Left cardiac atrium (tissue), 4 donors: Measurements from ENCODE around the gene KLRF1. TPM values are rescaled to one million over a fixed set of nuclear protein-coding genes. Genes with fewer than 3 reads are reported as not detected.
A peak's percentile ranks its signal among the peaks of the same experiment; 100 is the strongest.
"Not testable (repeated sequence)": the region's sequence is repeated elsewhere in the genome, so short reads cannot be mapped to it uniquely, and the experiment has no call there.

ENCODE experiments used
- ATAC-seq, 2 donors: fragments of 200-7000 bp; cut with Tn5 transposase; one replicate each; pipeline ENCODE4 v1.9.1; 2020; ENCODE audit warnings: mild to moderate bottlenecking in 2 of 2, moderate library complexity in 2 of 2
- DNase-seq: peaks from one replicate; pipeline ENCODE4 v3.0.0-alpha.2; 2020
- intact Hi-C, 2 donors: fragments of 100-400 bp; cut with DNase I; formaldehyde crosslinking; loops; one replicate each; pipeline versions ENCODE4 v1.14.1 to v1.15.1; 2022 to 2023
- total RNA-seq, 2 donors: library from RNA; stranded (reverse); fragmentation: NEBNext Ultra II Directional; extraction: Animal tissue kit (Norgen Biotek cat#: 25700); gene quantifications; one replicate each; pipeline ENCODE4 v1.2.1, GENCODE V29; 2021
- donor health status: DM: no; HTN: yes; CAD: no.
- donor health status: DM: no; HTN: yes; CAD: no; lungs with severe emphysema.
- donor health status: DM: yes; HTN: yes; CAD: no.
- donor health status: Dilated cardiomyopathy.

KLRF1 gene
- total RNA-seq, 2 donors from 2014 or later = 0.27 to 0.31 TPM

DNA sequence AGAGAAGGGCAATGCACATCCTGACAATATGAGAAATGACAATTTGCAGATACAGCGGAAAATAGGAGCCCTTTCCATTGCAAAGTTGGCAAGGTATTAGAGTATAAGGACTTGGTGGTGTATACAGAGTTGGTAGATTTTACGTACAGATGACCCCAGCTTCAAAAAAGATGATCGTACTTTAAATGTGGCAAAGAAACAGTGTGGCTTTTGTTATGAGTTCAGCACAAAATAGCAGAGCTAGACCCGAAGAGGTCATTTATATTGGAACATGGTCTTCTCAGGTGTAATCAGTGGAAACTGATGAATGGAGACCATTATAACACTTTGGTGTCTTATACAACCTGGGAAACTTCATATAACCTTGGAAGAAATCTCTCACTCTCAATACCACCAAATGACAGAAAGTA is 39.6 kb downstream of the KLRF1 start:
- DNase-seq (no peak), ATAC-seq (no peak)
- intact Hi-C loops = no loop called here

DNA sequence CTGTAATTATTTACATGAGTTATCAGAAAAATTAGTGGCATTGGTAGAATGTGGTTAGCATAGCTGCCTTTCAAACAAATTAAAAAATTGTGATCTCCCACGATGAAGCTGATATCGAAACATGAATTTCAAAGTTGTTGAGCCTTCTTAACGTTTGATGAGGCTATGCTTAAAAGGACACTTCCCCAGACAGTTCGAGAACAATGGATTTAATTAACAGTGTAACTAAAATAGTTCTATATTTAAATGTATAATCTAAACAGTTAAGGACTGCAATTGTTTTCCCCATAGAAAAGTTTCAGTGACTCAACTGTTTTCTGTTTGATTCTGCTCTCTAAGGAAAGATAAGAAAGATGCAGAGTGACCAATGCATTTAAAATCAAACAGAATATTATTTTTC is 40.2 kb downstream of the KLRF1 start:
- ATAC-seq (no peak), DNase-seq (no peak)
- intact Hi-C loops = no loop called here

DNA sequence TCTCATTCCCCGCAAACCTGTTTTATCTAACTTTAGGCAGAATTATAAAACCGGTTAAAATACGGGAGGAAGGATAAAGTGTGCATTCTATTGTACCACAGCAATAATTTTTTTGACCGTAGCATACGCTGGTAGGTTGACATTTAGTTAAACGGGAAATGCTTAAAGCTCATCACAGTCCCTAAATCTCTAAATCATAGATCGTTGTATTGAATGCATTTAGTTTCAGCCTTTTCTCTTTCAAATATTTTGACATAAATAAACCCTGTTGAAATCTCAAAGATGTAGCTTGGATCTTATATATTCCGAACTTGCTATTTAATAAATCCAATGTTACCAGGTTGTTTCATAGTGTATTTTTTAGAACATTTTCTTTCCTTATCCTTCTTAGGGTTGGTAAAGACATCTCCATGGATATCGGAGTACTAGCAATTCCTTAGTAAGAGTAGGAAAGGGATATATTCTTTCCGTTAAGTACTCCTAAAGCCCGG is 41.1 kb downstream of the KLRF1 start:
- no peak for DNase-seq
- intact Hi-C loops = no loop called here
- ATAC-seq = no peak

DNA sequence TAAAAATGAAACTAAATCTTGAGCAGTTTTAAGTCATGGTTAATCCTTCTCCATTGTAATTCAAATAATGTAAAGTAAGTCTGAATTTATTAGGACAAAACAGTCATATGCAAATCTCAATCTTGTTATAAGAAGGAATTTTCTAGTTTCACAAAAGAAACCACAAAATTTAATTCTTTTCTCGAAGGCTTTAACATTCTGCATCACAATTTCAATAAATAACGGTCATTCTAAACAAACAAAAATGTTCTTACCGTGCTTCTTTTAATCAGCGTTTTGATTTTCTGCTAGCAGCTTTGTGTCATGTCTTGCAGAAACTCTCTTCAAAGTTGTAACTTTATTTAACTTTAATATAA is 41.6 kb downstream of the KLRF1 start:
- intact Hi-C loops = no loop called here
- DNase-seq = no peak
- no peak for ATAC-seq

DNA sequence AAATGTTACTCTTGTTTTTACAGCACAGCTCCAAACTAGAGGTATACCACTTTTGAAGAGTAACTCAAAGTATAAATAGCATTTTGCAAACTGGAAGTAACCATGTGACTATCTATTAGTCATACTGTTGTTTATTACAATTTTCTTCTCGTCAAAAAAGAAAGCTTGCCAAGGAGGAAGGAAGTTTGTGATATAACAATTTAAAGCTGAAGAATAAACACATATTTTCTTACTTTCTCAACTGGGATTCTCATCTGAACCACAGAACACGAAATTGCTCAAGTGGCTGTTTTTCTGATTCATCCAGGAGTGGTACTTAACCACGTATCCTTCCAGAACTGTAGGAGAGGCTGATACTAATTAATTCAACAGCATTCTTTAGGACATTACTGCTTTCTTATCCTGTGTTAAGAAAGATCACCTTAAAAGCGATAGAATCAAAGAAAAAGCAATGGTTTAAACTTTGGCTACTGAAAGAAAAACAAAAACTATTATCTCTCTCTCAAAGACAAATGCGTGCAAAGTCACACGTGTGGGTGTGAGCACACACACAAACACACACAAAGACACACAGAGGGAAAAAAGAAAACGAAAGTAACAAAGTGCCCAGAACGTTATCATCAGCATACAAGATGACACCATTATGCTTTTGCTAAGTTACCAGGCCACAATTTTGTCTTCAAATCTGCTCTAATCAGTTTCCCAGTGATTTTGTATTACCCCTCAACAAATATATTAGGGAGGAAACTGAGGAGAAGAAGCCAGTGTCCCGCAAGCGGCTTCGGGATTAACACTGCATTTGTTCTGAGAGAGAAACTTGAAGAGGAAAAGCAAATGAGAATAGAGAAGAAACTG is 42.3 kb downstream of the KLRF1 start, which contains the start of gene CLEC2B:
TSS of gene CLEC2B (minus strand) at position 48 of the 855 bp plus-strand sequence.
- DNase-seq = no peak
- intact Hi-C loops = no loop called here
- ATAC-seq = peak; percentile 64 to 82

DNA sequence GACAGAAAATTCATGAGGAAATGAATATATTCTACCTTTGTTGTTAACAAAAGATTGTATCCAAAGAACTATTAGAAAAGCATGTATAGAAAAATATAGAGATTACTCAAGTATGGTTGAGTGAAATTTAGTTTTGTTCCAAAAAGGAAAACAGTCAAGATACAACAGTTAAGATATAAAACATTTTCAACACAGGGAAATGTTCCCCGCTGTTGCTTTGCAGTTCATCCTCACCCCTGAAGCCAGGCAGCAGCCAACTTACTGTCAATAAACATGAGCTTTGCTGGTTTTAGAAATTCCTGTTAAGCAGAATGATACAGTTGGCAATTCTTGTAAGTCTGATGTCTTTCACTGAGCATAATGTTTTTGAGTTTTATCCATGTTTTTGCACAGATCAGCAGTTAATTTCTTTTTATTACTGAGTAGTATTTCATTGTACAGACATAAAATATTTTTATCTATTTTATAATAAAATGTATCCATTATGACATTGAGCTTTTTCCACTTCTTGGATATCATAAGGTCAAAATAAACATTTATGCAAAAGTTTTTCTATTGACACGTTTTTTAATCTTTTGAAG is 43.1 kb downstream of the KLRF1 start:
- ATAC-seq = peak in 1 of 2 donors; percentile 42
- intact Hi-C loops = no loop called here
- no peak for DNase-seq

DNA sequence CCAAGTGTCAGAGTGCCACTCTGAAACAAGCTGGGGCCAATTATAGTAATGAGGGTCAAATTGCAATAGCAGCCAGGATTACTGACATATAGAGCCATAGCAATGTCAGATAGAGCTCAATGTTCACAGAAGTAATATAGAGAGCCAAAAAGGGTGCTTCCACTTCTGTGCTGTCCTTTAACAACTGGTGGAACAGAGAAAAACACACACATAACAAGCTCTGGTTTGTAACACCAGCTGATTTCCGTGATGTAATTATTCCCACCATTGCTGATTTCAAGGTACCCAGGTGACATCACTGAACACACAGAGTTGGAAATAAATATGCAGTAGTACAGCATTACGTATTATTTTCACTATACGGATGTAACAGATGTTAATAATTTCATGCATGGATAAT is 44.9 kb downstream of the KLRF1 start:
- intact Hi-C loops = no loop called here
- DNase-seq = no peak
- ATAC-seq = no peak

DNA sequence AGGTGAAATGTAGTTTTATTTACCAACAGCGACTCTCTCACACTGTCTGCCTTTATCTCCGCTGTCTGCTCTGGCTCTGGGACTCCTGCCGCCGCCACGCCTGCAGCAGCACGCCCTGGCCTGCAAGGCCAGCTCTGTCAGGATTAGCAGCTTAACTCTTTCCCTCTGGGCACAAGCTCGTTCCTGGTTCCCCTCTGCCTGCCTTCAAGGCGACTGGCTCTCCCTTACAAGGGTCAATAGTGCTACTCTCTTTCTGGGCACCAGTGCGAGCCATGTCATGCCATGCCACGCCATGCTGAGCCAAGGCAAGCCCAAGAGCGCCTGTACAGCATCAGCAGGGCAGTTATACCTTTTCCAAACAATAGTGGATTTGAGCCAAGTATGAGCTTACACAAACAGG is 45.5 kb downstream of the KLRF1 start:
- ATAC-seq (peak in 1 of 2 donors; percentile 71), DNase-seq (no peak)
- intact Hi-C loops = no loop called here

DNA sequence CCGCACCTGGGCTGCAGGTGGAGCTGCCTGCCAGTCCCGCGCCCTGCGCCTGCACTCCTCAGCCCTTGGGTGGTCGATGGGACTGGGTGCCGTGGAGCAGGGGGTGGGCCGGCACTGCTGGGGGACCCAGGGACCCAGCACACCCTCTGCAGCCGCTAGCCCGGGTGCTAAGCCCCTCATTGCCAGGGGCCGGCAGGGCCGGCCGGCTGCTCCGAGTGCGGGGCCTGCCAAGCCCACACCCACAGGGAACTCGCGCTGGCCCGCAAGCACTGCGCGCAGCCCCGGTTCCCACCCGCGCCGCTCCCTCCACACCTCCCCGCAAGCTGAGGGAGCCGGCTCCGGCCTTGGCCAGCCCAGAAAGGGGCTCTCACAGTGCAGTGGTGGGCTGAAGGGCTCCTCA is 48.8 kb downstream of the KLRF1 start:
- intact Hi-C loops, ATAC-seq, DNase-seq: not testable (repeated sequence)

DNA sequence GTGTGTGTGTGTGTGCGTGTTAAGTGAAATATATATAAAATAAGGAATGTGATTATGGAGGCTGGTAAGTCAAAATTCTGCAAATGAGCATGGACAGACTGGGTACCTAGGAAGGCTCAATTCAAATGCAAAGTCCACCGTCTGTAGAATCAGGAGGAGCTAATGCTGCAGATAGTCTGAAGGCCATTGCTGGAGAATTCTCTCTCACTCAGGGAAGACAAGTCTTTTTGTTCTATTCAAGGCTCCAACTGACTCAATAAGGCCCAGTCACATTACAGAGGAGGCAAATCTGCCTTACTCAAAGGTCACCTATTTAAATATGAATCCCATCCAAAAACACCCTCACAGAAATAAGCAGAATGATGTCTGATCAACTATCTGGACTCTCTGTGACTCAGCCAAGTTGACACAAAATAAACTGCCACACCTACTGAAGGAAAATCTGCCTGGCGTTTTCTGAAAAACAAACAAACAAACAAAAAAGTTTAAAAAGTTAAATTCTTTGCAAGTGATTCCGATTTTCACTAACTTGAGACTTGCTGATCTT is 53.3 kb downstream of the KLRF1 start:
- ATAC-seq (no peak), DNase-seq (no peak)
- intact Hi-C loops = no loop called here

DNA sequence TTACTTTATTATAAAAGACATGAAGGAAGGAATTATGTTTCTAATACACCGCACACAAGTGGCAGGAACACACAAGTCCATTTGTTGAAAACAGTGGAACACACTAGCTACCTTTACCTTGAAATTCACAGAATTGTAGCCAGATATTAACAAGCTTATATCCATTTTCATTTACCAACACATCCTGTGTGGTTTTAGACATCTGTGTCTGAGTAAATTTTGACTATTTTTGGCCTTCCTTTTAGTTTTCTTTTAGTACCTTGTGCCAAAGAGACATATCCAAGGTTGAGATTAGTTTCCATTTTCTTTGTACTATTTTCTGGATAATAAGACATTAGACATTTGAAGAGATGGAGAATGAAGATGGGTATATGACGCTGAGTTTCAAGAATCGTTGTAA is 54.0 kb downstream of the KLRF1 start, which contains the start of gene KLRF2:
TSS of gene KLRF2 (plus strand) at position 244 of the 400 bp plus-strand sequence. CDS start at position 351, 107 bp downstream.
- intact Hi-C loops = no loop called here
- ATAC-seq (no peak), DNase-seq (no peak)

DNA sequence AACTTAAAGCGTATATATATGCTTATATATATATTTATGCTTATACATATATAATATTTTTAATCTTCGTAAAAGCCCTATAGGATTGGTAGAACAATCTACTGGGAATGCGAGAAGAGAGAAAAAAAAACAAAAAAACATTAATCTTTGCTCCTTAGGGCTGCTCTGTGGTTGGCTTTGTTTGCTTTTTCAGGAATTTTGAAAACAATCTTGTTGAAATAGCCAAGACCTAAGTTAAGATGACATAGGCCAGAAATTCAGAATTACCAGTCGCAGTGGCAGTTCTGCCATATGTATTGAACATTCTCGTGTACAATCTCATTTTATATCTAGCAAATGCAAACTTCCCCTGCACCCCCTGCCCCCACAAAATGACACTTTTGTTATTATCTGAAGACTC is 54.7 kb downstream of the KLRF1 start:
- intact Hi-C loops = no loop called here

DNA sequence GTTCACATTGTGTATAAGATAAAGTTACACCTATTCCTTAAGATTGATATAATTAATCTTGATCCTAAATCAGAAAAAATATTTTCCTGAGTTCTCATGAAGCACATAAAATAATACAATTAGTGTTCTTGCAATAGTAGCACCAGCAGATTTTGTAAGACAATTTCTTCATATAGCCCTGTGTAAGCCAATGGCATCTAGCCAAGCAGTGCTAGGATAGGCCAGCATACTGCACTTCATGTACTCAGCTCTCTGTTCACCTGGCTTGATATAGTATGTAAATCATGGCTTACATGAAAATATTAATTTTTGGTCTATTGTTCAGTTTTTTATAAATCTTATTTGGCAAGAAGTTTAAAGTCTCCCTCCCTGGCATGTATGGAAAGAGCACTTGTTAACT is 55.9 kb downstream of the KLRF1 start:
- intact Hi-C loops = no loop called here
- no peak for ATAC-seq

More for the DNA sequence above, 54.7 kb downstream of the KLRF1 start:
- ATAC-seq (no peak), DNase-seq (no peak)

DNA sequence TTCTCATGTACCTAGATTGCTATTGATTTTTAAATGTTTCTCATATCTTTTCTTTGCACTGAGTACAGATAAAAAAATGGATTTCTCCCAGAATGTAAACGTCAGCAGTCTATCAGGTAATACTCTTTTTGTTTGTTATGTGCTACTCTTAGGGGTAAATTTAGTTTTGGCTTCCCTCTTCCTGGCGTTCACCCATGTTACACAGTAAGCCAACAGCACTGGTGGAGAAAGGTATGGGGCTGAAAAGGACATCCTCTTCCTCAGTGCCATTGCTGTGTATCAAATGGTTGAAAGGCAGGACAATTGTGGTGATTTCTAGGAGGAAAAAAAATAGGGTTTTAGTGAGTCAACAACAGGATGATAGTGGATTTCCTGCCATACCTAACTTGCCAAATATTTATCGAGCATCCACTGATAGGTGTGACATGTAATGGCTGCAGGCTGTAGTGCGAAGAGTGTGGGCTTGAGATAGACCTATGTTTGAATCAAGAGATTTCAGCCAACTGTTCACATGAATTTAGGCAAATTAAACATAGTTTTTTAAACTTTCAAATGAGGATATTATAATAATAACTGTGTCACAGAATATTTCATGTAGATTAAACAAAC is 61.5 kb downstream of the KLRF1 start:
- ATAC-seq (no peak), DNase-seq (no peak)
- intact Hi-C loops = no loop called here

More for the DNA sequence above, 55.9 kb downstream of the KLRF1 start:
- DNase-seq = no peak

Other genes starting within 250 kb of the KLRF1 start
- gene KLRB1, start 219.6 kb upstream of the KLRF1 start, total RNA-seq = 1 to 10 TPM in 1 of 2 donors, under 1 TPM in 1; 0.24 to 1.3 TPM
- gene CLEC2D, start 157.8 kb upstream of the KLRF1 start, total RNA-seq = 10 to 100 TPM in 1 of 2 donors, 1 to 10 TPM in 1; 9.5 to 12.7 TPM
- gene CLECL1, start 94.4 kb upstream of the KLRF1 start, total RNA-seq = 1 to 10 TPM in 1 of 2 donors, not detected in 1; 1.2 TPM
- gene CD69, start 66.6 kb upstream of the KLRF1 start, total RNA-seq = 1 to 10 TPM; 1.7 to 2.9 TPM
- gene CLEC2B, start 41.9 kb downstream of the KLRF1 start, total RNA-seq = 1 to 10 TPM; 3.9 to 8.6 TPM
- gene KLRF2, start 54.0 kb downstream of the KLRF1 start, total RNA-seq = not detected
- gene CLEC2A, start 104.9 kb downstream of the KLRF1 start, total RNA-seq = not detected
- gene CLEC12A, start 143.9 kb downstream of the KLRF1 start, total RNA-seq = 10 to 100 TPM in 1 of 2 donors, 1 to 10 TPM in 1; 2.8 to 17.8 TPM
- gene CLEC1B, start 171.6 kb downstream of the KLRF1 start, total RNA-seq = not detected
- under 1 TPM in 1 of 2 donors, not detected in 1; 0.24 TPM for gene CLEC12B, start 183.1 kb downstream of the KLRF1 start, total RNA-seq
- gene CLEC9A, start 203.2 kb downstream of the KLRF1 start, total RNA-seq = not detected